Esophagus squamous epithelium (tissue), 5 donors: ENCODE data around the gene MIEN1. TPM values are rescaled to one million over a fixed set of nuclear protein-coding genes. Genes with fewer than 3 reads are reported as not detected.
A peak's percentile ranks its signal among the peaks of the same experiment; 100 is the strongest.

Experiments
- DNase-seq: peaks from one replicate; lab custom pipeline; 2025; lab: John Stamatoyannopoulos, UW
- H3K27ac ChIP-seq, 4 donors: fragments of 200-600 bp; sonication (generic); one replicate each; pipeline ENCODE4 v1.5.1; 2016 to 2019; ENCODE audit warnings: mild to moderate bottlenecking in 1 of 4
- H3K27me3 ChIP-seq, 4 donors: fragments of 200-600 bp; sonication (generic); 1 replicate in 3 of 4; 2 replicates in 1 of 4; pipeline versions ENCODE4 v1.5.1 to v1.6.0; 2017 to 2021; ENCODE audit warnings: antibody characterized with exemption in 1 of 4
- H3K36me3 ChIP-seq, 3 donors: fragments of 200-600 bp; sonication (generic); one replicate each; pipeline ENCODE4 v1.5.1; 2016 to 2019
- H3K4me1 ChIP-seq, 3 donors: fragments of 200-600 bp; sonication (generic); one replicate each; pipeline ENCODE4 v1.5.1; 2017 to 2019
- H3K4me3 ChIP-seq, 4 donors: fragments of 200-600 bp; sonication (generic); 1 replicate in 3 of 4; 2 replicates in 1 of 4; pipeline ENCODE4 v1.5.1; 2016 to 2019; ENCODE audit warnings: mild to moderate bottlenecking in 2 of 4, moderate library complexity in 1 of 4
- H3K9me3 ChIP-seq, 3 donors: fragments of 200-600 bp; sonication (generic); one replicate each; pipeline ENCODE4 v1.5.1; 2016 to 2019
- POLR2A ChIP-seq, 4 donors: fragments of 450-650 bp; IDR thresholded peaks; one replicate each; pipeline ENCODE4 v1.6.1; 2017; ENCODE audit warnings: antibody characterized with exemption in 4 of 4, mild to moderate bottlenecking in 4 of 4, moderate library complexity in 3 of 4
- WGBS, 2 donors: methylation state at CpG; one replicate each; pipeline ENCODE4 v1.1.5; 2018; 5-methylcytosine and 5-hydroxymethylcytosine counted together
- intact Hi-C: fragments of 100-400 bp; cut with DNase I; formaldehyde crosslinking; loops from one replicate; pipeline ENCODE4 v1.15.0; 2022
- total RNA-seq, 4 donors: library from RNA; depleted of rRNA; stranded (reverse); fragments of >200 nt; gene quantifications; one replicate each; pipeline ENCODE4 v1.1.0, GENCODE V29; 2016
- TF ChIP-seq, protein P1 (sequence below), 6 experiments: fragments of 450-650 bp in 4 of 6; fragments of 200-600 bp in 2 of 6; sonication (generic) in 2 of 6; IDR thresholded peaks; one replicate each; pipeline ENCODE4 v1.5.1; 2016 to 2019; ENCODE audit warnings: antibody characterized with exemption in 6 of 6, mild to moderate bottlenecking in 4 of 6, moderate library complexity in 4 of 6
- donor health status: DM: yes; HTN: yes; CAD: no.

The MIEN1 gene
- total RNA-seq, 4 donors from 2014 or later = 44.4 to 55.2 (median 53.2) TPM

DNA sequence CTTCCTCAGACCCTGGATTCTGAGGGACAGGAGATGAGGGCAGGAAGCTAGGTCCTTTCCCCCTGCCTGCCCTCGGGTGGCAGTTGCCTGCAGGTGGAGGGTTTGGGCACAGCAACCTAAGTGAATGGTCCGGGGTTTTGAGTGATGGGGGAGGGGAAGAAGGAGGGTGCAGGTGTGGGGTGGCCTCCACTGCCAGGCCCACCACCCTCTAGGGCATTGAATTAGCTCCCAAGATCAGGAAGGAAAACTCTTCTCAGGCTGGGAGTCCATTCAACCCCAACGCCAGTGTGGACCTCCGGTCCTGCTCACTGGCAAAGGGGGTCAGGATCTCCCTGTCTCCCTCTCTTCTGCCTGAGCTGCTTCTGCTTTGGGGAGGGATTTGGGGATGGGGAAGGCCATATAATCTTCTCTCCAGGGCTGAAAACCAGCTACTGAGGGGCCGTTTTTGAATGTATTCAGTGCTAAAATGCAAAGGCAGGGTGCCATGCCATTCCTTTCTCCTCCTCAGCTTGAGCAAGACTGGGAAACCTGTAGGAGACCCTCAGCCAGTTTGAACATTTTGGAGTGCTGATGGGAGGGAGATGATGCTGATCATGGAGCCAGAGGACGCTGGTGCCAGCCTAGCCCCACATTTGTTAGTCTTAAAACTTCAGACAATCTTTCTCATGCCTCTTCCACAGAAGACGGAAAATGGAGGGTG is 26.2 kb upstream of the MIEN1 start:
- Histone ChIP-seq H3K9me3 (no peaks in the 10 kb centered on the region), H3K4me1 (peaks cover 15 to 31% (median 18%) of the 10 kb centered on the region in 3 donors), H3K36me3 (no peaks in the 10 kb centered on the region), H3K27me3 (peaks cover 0 to 14% (median 0%) of the 10 kb centered on the region in 4 donors), H3K27ac (peak overlapping the region in 3 of 4 donors; percentile 19 to 93 (median 90)), H3K4me3 (no peak overlapping the region)
- 64 to 71% methylated on average over 4 to 6 of the region's 7 CpGs for WGBS, 2 donors
- intact Hi-C loops = loop anchor here (5.0 kb wide), 1 partner anchor 134 kb away; no protein-coding TSS in a partner anchor
- DNase-seq = no peak
- TF ChIP-seq, protein P1, sequence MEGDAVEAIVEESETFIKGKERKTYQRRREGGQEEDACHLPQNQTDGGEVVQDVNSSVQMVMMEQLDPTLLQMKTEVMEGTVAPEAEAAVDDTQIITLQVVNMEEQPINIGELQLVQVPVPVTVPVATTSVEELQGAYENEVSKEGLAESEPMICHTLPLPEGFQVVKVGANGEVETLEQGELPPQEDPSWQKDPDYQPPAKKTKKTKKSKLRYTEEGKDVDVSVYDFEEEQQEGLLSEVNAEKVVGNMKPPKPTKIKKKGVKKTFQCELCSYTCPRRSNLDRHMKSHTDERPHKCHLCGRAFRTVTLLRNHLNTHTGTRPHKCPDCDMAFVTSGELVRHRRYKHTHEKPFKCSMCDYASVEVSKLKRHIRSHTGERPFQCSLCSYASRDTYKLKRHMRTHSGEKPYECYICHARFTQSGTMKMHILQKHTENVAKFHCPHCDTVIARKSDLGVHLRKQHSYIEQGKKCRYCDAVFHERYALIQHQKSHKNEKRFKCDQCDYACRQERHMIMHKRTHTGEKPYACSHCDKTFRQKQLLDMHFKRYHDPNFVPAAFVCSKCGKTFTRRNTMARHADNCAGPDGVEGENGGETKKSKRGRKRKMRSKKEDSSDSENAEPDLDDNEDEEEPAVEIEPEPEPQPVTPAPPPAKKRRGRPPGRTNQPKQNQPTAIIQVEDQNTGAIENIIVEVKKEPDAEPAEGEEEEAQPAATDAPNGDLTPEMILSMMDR (IDR thresholded peaks at IDR 0.05) = no peak
- no peak for TF ChIP-seq POLR2A (IDR thresholded peaks at IDR 0.05)

DNA sequence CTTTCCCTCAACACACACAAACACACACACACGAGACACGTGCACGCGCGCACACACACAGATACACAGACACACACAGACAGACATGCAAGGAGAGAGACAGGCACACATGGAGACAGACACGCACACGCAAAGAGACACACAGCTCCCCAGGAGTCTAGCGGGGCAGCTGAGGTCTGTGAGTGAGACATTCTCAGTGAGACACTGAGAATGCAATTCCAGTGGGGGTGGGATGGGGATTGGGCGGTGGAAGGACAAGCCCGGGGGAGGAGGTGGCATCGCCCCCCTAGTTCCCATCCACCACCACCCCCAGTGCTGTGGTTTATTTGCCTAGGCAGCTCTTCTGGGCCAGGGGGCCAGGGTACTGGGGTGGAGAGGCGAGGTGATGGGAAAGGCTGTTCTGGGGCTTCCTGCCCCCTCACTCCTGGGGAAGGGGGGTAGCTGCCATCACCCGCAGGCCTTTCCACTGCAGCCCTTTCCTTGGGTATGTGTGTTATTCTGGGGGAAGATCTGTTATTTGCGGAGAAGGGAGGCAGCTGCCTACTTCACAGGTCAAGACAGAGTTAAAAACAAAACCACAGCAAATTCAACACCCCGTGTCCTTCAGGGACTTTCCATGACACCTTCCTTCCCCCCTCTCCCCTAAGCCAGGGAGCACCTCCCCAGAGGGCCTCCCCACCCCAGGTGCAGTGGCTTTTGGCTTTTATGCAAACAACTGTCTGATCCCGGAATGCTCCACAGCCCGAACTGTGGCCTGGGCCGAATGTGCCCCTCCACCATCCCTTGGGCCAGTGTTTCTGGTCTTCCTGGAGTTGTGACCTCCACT is 25.4 kb upstream of the MIEN1 start:
- TF ChIP-seq POLR2A (IDR thresholded peaks at IDR 0.05) = no peak
- TF ChIP-seq, protein P1 (IDR thresholded peaks at IDR 0.05) = no peak
- H3K27me3 ChIP-seq = peaks cover 0 to 8% (median 0%) of the 10 kb centered on the region in 4 donors
- no peak for DNase-seq
- H3K27ac ChIP-seq = peak overlapping the region; percentile 83 to 95 (median 92)
- no peaks in the 10 kb centered on the region for H3K9me3 ChIP-seq
- no peak overlapping the region for H3K4me3 ChIP-seq
- H3K4me1 ChIP-seq = peaks cover 15 to 31% (median 18%) of the 10 kb centered on the region in 3 donors
- intact Hi-C loops = loop anchor here (5.0 kb wide), 1 partner anchor 133 kb away; no protein-coding TSS in a partner anchor
- H3K36me3 ChIP-seq = no peaks in the 10 kb centered on the region
- WGBS, 2 donors = 59 to 62% methylated on average over 10 to 11 of the region's 18 CpGs

DNA sequence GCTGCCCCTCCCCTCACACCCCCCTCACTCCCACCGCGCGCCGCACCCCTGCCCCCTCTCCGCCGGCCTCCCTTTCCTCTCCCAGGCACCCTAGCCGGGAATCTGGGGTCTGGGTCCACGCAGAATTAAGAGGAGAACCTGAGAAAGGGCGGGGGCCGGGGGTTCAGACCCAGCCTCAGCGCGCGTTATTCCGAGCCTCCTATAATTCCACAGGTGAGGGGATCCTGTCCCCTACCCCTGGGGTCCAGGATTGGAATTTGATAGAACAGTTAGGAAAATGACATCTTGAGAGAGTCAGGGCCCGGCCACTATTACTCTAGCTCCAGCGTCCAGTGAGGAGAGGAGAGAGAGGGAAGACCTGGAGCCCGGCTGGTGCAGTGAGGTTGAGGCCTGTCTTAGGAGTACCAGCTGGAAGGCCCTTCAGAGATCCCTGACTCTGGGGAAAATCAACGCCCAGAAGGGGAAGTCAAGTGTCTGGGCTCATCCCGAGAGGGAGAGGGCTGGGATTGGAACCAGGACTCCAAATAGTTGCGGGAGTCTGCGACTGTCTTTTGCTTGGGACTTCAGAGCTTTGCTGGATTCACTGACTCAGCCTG is 24.7 kb upstream of the MIEN1 start:
- Histone ChIP-seq H3K4me1 (peaks cover 18 to 37% (median 21%) of the 10 kb centered on the region in 3 donors), H3K9me3 (no peaks in the 10 kb centered on the region), H3K36me3 (no peaks in the 10 kb centered on the region), H3K4me3 (peak overlapping the region; percentile 40 to 85 (median 73)), H3K27me3 (peaks cover 0 to 4% (median 0%) of the 10 kb centered on the region in 4 donors), H3K27ac (peak overlapping the region; percentile 83 to 95 (median 92))
- TF ChIP-seq, protein P1 (IDR thresholded peaks at IDR 0.05) = no peak
- intact Hi-C loops = loop anchor here (5.0 kb wide), 1 partner anchor 133 kb away; no protein-coding TSS in a partner anchor
- WGBS, 2 donors = 30 to 42% methylated on average over 6 to 13 of the region's 21 CpGs
- no peak for DNase-seq

DNA sequence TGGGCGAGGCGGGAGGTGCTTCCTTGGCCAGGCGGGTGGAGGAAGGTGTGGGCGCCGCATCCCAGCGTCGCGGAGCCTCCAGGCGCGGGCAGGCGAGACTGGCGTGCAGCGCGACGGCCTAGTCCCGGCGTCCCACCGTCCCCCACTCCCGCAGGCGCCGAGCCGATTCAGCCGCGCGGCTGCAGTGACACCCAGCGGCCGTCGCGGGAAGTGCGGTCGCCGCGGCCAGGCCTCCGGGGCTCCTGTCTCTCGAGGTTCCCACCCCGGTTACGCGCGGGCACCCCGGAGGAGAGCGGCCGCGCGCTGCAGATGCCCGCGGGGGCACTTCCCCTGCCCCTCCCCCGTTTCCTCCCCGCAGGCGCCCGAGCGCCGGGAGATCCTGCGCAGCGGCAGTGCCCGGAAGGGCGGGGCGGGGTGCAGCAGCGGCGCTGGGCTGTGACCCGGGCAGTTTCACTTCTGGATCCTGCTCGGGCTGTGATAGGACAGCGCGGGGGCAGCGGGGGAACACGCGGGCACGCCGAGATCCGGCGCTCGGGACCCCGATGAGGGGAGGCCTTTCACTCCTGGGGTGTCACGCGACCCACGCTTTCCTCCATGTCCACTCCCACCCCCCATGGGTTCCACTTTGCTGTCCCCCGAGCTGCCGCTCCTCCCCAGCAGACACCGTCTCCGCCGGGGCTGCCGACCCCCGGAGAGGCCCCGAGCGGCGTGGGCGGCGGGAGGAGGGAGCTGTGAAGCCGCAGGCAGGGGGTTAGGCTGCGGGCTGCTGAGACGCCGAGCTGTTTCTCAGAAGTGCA is 24.0 kb upstream of the MIEN1 start:
- peak overlapping the region; percentile 83 to 95 (median 92) for H3K27ac ChIP-seq
- no peaks in the 10 kb centered on the region for H3K36me3 ChIP-seq
- peaks cover 20 to 44% (median 22%) of the 10 kb centered on the region in 3 donors for H3K4me1 ChIP-seq
- no peaks in the 10 kb centered on the region for H3K9me3 ChIP-seq
- peak; percentile 73 for DNase-seq
- peak in 2 of 4 donors; percentile 67 to 83 for TF ChIP-seq POLR2A (IDR thresholded peaks at IDR 0.05)
- TF ChIP-seq, protein P1 (IDR thresholded peaks at IDR 0.05) = peak; percentile 96 to 100 (median 99)
- H3K27me3 ChIP-seq = no peaks in the 10 kb centered on the region
- intact Hi-C loops = no loop called here
- H3K4me3 ChIP-seq = peak overlapping the region; percentile 40 to 85 (median 73)
- 0% methylated on average over 17 of the region's 91 CpGs; no CpG with 5 or more reads in 1 of the 2 donors for WGBS, 2 donors
